Stimulated activated CD4-positive, alpha-beta T cell treated with anti-CD3 and anti-CD28 coated beads, Interleukin-4, amount 100 ng/mL, for 48 hours (primary cell): ENCODE data around the gene NXT1.
"Not testable (repeated sequence)": the region's sequence is repeated elsewhere in the genome, so short reads cannot be mapped to it uniquely, and the experiment has no call there.

Experiments
- DNase-seq, 2 donors: peaks; one replicate each; pipeline ENCODE4 v3.0.0-alpha.2; 2020; ENCODE audit warnings: low read depth in 2 of 2

The NXT1 gene

GRCh38 chr20:23350196-23350903 is at the start of gene NXT1:
TSS of gene NXT1 (plus strand) at chr20:23350791. CDS start at chr20:23354042, 3,251 bp downstream.
- DNase-seq, result peak; percentile 93

DNA sequence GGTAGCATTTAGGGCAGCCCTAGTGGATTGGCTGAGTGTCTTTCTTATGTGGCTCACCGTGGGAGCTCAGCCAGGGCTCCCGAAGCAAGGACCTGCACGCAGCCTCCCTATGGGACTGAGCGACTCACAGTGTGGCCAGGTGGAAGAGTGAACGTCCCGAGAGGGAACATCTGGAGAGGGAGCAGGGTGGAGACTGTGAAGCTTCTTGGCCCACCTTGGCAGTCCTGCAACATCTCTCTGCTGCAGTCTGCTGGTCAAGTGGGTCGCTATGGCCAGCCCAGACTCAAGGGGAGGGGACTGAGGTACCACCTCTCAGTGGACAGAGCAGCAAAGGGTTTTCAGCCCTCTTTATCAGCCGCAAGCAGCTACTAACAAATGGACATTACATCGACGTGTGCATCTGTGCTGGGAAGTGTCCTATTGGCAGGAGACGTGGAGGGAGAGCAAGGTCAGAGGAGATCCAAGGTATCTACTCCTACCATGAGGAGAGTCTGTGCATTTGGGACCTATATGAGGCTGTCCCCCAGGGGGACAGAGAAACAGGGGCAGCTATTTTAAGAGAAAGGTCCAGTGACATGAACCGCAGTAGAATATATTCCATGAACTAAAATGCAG is 49.0 kb upstream of the NXT1 start:
- DNase-seq, result no peak

DNA sequence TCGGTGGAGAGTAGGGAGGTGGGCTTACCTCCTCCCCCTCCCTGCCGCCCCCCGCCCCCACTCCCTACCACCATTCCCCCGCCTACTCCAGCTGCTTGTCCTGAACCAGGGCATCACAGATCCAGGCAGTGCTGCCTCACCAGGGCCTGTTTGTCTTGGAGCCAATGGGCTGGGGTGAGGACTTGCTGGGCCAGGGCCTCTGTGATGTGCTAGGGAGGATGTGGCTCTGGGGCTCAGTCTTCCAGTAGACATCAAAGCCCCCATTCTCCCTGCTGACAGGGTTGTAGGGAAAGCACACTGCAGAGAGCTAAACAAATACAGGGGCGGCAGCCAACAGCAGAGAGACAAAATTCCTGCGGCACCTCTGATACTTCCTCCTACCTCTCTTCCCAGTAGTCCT is 48.2 kb upstream of the NXT1 start:
- no peak for DNase-seq

DNA sequence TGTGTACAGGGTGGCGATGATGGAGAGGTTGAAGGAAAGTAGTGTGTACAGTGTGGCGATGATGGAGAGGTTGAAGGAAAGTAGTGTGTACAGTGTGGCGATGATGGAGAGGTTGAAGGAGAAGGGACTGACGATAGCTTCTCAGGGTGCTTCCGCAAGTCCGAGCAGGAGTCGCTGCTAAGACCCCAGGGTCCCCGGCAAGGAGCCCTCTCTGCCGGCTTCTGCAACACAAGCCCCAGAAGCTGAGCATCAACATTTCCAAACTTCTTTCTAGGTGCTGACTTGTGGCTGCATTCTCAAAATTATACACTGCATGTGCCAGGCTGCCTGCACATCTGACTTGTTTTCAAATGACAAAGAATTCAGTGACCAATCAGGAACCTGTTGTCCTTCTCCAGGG is 47.8 kb upstream of the NXT1 start:
- DNase-seq, result no peak

DNA sequence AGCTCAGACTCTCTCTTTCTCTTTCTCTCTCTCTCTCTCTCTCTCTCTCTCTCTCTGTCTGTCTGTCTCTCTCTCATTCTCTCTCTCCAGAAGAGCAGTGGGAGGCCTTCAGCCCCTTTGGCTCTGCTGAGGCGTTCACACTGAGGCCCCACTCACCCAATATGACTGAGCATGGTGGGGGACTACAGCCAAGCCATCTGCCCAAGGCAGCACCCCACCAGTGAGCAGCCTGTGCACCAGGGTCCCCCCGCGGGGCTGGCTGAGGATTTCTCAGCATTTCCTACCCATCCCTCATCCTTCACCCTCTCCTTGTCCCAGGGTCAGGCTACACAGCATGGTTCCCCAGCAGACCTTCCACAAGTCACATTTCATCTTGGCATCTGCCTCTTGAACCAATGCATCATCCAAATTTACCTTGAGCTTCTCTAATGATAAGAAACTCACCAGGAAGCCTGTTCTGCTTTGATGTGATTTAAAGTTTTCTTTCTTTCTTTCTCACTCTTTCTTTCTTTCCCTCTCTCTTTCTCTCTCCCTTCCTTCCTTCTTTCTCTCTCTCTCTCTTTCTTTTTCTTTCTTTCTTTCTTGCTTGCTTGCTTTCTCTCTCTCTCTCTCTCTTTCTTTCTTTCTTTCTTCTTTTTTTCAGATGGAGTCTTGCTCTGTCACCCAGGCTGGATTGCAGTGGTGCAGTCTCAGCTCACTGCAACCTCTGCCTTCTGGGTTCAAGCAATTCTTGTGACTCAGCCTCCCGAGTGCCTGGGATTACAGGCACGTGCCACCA is 47.1 kb upstream of the NXT1 start:
- DNase-seq, result no peak

GRCh38 chr20:23304616-23305015 is 46.0 kb upstream of the NXT1 start:
- DNase-seq, result no peak

GRCh38 chr20:23305098-23305497 is 45.5 kb upstream of the NXT1 start:
- DNase-seq, result no peak

- not testable (repeated sequence) for DNase-seq
Measured at GRCh38 chr20:23307393-23307792, 43.2 kb upstream of the NXT1 start.

GRCh38 chr20:23308024-23308423 is 42.6 kb upstream of the NXT1 start:
- no peak for DNase-seq

- no peak for DNase-seq
Measured at GRCh38 chr20:23308908-23309307, 41.7 kb upstream of the NXT1 start.

DNA sequence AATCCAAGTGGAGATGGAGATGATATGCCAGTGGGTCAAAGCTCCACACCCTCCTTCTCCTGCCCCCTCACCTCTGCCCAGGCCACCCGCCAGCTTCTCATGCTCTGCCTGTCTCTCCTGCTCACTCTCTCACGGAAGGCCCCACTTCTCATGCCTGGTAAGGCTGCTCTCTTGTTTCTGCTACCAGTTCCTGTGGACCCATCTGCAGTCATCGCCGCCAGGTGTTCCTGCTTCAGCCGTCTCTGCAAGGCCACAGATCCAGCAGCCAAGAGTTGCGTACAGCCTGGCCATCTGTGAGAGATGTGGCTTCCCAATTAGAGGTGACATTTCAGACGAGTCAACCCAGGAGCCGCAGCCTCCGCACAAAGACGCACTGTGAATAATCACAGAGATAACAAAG is 40.8 kb upstream of the NXT1 start:
- no peak for DNase-seq

DNA sequence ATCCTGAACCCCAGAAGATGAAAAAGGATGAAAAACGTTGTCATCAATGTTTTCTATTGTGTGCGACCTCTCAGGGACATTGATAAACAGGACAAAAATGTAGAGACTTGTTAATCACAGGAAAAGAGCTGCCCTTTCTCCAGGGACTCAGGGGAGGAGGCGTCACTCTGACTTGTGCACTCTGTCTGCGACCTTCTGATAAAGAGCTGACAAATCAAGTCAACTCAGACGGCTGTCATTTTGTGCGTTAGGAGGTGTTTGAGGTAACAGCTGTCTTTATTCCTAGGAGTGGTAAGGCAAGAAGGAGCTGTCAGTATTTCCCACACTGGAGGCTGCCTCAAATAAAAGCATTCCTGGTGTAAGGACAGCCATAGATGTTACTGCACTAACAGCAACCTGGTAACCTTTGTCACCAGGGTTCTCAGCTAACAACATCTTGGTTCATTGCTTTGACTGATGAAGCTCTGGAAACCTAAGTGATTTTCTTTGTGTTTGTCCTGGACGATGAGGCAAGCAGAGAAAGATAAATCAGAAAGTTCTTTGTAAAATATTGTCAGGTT is 38.6 kb upstream of the NXT1 start:
- no peak for DNase-seq

GRCh38 chr20:23313271-23313670 is 37.3 kb upstream of the NXT1 start:
- DNase-seq, result no peak

DNA sequence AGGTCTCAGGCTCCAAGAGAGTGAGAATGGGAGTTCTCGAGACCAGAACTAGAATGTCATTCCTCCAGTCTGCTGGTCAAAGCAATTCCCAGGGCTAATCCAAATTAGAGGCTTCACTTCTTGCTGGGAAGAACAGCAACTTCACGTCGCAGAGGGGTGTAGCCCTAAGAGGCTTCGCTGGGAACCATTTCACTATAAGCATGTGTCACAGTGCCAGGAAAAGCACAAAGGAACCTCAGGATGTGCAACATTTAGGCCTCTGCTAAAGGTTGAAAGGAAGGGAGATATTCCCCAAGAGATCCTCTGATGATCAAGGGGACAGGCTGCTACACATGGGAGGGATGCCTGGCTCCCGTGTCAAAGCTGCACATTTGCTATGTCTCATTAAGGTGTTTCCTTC is 35.9 kb upstream of the NXT1 start:
- DNase-seq, result no peak

DNA sequence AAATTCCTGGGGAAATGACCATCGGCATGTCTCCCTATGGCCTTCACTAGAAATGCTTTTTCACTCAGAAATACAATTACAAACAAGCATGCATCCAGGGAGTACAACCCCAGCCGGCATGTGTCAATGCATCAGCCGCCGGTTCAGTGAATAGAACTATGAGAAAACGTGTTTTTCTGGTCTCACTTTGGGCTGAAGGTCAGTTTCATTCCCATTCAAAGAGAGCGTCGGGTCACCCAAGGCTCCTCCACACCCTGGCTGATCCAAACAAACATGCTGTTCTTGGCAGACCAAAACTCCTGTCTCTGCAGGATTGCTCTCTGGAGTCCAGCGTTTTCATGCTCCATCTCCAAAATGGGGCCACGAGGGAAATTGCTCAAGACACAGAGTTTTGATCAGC is 35.5 kb upstream of the NXT1 start:
- no peak for DNase-seq

DNA sequence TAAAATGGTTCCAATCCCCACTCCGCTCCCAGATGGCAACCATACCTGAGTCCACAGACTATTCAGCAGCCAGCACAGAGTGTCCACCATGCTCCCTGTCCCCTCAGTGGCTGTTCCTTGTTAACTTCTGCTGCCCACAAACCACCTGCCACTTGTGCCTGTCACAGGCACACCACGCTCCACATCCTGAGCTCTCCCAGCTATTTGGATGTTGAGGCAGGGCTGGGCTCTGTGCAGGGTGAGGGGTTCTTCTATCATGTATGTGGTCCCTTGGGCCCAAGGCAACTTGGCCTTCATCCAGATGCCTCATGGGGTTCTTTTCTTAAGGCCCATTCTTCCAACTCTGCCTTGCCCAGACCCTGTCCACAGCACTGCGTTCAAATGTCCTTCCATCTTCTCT is 34.0 kb upstream of the NXT1 start:
- no peak for DNase-seq

- DNase-seq, result no peak
Measured at GRCh38 chr20:23317081-23317480, 33.5 kb upstream of the NXT1 start.

DNA sequence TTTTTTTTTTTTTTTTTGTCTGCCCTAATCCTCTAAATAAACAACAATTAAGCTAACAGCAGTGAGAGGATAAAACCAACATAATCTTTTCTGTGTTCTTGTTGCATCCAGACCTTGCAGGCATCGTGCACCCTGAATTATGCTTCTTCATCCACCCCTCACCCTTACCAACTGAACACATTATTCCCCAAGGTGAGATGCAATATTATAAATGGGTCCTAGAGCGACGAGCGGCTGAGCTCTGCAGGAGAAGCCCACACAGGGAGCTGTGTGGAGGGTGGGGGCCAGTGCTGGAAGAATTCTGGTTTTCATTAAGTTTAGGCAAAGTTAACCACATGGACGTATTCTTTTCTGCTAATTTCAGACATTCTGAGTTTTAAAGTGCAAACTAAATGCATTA is 32.2 kb upstream of the NXT1 start:
- DNase-seq, result no peak

DNA sequence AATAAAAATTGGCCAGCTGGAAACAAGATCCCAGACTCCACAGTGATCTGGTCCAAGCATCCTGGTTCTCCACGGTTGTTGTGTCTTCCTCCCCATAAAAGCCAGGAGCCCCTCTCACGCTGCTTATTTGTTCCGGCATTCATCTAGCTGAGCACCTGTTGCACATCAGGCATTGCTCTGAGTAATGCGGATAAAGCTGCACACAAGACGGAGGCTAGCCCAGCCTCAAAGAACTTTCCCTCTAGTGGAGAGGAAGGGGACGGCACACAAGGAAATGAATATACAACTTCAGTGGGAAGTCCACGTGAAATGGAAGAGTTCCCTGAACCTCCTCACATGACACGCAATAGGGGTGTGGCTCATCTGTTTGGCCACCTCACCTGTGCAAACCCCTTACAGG is 30.3 kb upstream of the NXT1 start:
- DNase-seq, result no peak

DNA sequence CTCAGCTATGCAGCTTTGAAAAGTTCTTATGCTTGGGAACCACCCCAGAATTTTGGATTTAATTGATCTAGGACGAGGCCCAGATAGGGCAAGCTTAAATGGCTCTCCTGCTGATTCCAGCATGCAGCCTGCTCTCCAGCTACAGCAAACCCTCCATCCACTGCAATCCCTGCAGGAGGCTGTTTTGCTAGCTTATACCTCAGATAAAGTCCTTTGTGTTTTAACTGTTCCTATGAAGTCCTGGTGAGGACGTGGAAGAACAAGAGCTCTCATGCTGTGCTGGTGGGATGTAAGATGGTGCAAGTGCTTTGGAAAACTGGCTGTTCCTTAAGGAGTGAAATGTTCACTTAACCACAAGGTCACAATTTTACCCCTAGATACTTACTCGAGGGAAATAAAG is 25.5 kb upstream of the NXT1 start:
- no peak for DNase-seq

DNA sequence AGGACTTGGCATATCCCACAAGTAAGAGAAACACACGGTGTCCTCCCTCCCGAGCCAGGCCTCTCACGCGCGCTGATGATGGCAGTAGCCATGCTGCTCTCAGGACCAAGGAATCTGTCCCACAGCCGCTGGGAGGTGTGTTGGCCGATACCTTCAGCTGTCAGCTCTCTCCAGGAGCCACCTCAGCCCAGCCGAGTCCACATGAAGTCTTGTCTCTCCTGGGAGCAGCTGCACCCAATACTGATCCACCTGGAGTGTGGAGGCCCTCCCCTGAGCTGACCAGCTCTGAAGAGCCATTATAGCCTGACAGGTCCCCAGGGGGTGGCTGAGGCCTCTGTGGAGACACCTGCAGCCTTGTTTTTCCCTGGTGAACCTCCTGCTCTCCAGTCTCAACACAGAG is 23.8 kb upstream of the NXT1 start:
- no peak for DNase-seq

DNA sequence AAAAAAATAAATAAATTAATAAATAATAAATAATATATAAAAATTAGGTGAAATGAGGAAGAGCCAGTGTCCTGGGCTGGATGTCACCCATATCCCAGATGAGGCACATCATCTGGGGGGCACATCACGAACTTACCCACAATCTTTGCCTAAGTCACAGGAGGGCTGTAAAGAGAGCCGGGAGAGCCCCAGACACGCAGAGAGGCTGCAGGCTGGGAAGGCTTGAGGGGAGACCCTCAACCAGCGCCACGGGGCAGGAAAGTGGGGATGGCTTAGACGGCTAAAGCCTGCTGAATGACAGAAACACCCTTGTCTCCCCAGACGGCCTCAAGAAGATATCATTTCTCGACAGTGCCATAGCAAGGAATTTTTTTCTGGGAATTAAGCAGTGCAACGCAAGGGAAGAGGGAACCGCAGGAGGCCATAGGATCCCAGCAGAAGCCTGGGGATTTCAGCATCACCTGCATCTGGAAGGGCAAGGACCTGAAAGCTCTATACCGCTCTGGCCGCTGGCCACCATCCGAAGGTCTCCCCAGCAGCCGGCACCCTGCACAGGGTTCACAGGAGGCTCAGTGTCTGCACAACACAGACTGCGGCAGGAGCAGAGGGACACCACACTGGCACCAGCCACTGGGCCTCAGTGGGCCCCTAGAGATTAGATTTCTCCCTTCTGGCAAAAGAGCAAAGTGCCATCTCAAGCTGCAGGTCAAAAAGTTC is 22.8 kb upstream of the NXT1 start:
- DNase-seq, result no peak
